Thyroid gland (tissue), 4 donors: Measurements from ENCODE around the gene ST6GALNAC6. TPM values are rescaled to one million over a fixed set of nuclear protein-coding genes. Genes with fewer than 3 reads are reported as not detected.
"Not testable (repeated sequence)": the region's sequence is repeated elsewhere in the genome, so short reads cannot be mapped to it uniquely, and the experiment has no call there.

Experiments
- DNase-seq, 2 donors: peaks; one replicate each; pipeline ENCODE4 v3.0.0-alpha.2; 2019
- H3K27ac ChIP-seq, 3 donors: fragments of 200-600 bp; sonication (generic); 1 replicate in 2 of 3; 2 replicates in 1 of 3; pipeline ENCODE4 v1.5.1; 2016 to 2019; ENCODE audit warnings: mild to moderate bottlenecking in 1 of 3, moderate library complexity in 1 of 3
- H3K27me3 ChIP-seq: fragments of 200-600 bp; sonication (generic); one replicate; pipeline ENCODE4 v1.5.1; 2019
- H3K36me3 ChIP-seq, 2 donors: fragments of 200-600 bp; sonication (generic); one replicate each; pipeline ENCODE4 v1.5.1; 2016 to 2019
- H3K4me1 ChIP-seq, 2 donors: fragments of 200-600 bp; sonication (generic); one replicate each; pipeline ENCODE4 v1.5.1; 2017 to 2019
- H3K4me3 ChIP-seq, 3 donors: fragments of 200-600 bp; sonication (generic); replicated peaks in 1 of 3; 1 replicate in 2 of 3; 2 replicates in 1 of 3; pipeline ENCODE4 v1.5.1; 2016; ENCODE audit warnings: mild to moderate bottlenecking in 1 of 3
- H3K9me3 ChIP-seq: fragments of 200-600 bp; sonication (generic); one replicate; pipeline ENCODE4 v1.5.1; 2017
- POLR2A ChIP-seq, 2 donors: fragments of 450-650 bp; IDR thresholded peaks; one replicate each; pipeline ENCODE4 v1.6.1; 2017; ENCODE audit warnings: antibody characterized with exemption in 2 of 2, mild to moderate bottlenecking in 2 of 2, moderate library complexity in 1 of 2
- WGBS, 2 donors: methylation state at CpG; one replicate each; pipeline ENCODE4 v1.1.5; 2017; 5-methylcytosine and 5-hydroxymethylcytosine counted together
- intact Hi-C: fragments of 100-400 bp; cut with DNase I; formaldehyde crosslinking; loops from one replicate; pipeline ENCODE4 v1.15.1; 2023
- total RNA-seq, 4 donors: library from RNA; depleted of rRNA; stranded (reverse); fragments of >200 nt; gene quantifications; one replicate each; pipeline ENCODE4 v1.2.3, GENCODE V29; 2016
- TF ChIP-seq, protein P1 (sequence below), 6 experiments: fragments of 200-600 bp in 3 of 6; fragments of 450-650 bp in 3 of 6; sonication (generic) in 3 of 6; IDR thresholded peaks; one replicate each; pipeline ENCODE4 v1.5.1; 2016 to 2019; ENCODE audit warnings: antibody characterized with exemption in 6 of 6, mild to moderate bottlenecking in 2 of 6, inconsistent platforms in 1 of 6, moderate library complexity in 1 of 6

The ST6GALNAC6 gene
- total RNA-seq, 4 donors from 2014 or later = 39.2 to 124 (median 50.8) TPM

DNA sequence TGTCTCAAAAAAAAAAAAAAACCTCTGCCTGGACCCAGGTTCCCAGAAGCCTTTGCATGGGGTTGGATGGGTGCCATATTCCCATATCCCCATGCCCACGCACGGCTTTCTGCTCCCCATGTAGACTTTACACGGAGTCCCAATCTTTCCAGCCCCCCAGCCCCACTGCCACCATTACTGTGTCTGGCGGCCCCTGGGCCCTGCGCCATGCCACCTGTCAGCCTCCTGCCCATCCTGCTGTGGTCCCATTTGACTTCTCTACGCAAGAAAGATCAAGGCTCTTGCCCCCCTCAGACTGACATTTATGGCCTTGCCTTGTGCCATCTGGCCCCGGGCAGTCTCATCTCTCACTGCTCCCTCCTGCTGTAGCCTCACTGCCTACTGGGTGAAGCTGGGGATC is 15.4 kb downstream of the ST6GALNAC6 start:
- TF ChIP-seq, protein P1, sequence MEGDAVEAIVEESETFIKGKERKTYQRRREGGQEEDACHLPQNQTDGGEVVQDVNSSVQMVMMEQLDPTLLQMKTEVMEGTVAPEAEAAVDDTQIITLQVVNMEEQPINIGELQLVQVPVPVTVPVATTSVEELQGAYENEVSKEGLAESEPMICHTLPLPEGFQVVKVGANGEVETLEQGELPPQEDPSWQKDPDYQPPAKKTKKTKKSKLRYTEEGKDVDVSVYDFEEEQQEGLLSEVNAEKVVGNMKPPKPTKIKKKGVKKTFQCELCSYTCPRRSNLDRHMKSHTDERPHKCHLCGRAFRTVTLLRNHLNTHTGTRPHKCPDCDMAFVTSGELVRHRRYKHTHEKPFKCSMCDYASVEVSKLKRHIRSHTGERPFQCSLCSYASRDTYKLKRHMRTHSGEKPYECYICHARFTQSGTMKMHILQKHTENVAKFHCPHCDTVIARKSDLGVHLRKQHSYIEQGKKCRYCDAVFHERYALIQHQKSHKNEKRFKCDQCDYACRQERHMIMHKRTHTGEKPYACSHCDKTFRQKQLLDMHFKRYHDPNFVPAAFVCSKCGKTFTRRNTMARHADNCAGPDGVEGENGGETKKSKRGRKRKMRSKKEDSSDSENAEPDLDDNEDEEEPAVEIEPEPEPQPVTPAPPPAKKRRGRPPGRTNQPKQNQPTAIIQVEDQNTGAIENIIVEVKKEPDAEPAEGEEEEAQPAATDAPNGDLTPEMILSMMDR (IDR thresholded peaks at IDR 0.05) = no peak
- no peak for TF ChIP-seq POLR2A (IDR thresholded peaks at IDR 0.05)
- no peak for DNase-seq
- Histone ChIP-seq H3K27ac (peak overlapping the region in 1 of 3 donors; percentile 36), H3K4me3 (no peak overlapping the region), H3K9me3 (no peaks in the 10 kb centered on the region), H3K4me1 (peaks cover 0 to 22% of the 10 kb centered on the region in 2 donors), H3K27me3 (no peaks in the 10 kb centered on the region), H3K36me3 (peaks cover 6 to 13% of the 10 kb centered on the region in 2 donors)
- WGBS, 2 donors = 90 to 91% methylated on average over 7 of the region's 7 CpGs
- intact Hi-C loops = no loop called here

DNA sequence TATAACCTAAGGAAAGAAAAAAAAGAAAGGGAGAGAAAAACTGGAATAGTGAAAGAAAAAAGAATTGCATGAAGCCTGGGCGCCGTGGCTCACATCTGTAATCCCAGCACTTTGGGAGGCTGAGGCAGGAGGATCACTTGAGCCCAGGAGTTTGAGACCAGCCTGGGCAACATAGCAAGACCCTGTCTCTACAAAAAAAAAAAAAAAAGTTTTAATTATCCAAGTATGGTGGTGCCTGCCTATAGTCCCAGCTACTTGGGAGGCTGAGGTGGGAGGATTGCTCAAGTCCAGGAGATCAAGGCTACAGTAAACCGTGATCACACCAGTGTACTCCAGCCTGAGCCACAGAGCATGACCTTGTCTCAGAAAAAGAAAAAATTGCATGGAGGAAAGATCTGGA is 17.7 kb downstream of the ST6GALNAC6 start:
- intact Hi-C loops, H3K4me3 ChIP-seq, DNase-seq, H3K36me3 ChIP-seq, H3K27me3 ChIP-seq, H3K27ac ChIP-seq, H3K9me3 ChIP-seq: not testable (repeated sequence)
- peaks cover 10 to 24% of the 10 kb centered on the region in 2 donors for H3K4me1 ChIP-seq
- WGBS, 2 donors = 85% methylated on average over 3 of the region's 3 CpGs

DNA sequence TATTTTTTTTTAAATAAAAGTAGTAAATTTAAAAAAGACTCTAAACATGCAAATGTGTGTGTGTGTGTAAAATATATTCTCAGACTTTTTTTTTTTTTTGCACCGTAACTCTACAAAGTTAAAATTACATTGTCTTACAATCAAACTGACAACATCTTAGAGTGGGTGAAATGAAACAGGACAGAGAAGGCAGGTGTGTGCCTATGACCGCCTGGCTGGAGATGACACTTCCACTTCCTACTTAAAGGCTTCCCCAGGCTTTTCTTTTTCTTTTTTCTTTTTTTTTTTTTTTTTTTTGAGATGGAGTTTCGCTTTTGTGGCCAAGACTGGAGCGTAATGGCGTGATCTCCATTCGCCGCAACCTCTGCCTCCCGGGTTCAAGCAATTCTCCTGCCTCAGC is 19.3 kb downstream of the ST6GALNAC6 start:
- intact Hi-C loops = no loop called here

DNA sequence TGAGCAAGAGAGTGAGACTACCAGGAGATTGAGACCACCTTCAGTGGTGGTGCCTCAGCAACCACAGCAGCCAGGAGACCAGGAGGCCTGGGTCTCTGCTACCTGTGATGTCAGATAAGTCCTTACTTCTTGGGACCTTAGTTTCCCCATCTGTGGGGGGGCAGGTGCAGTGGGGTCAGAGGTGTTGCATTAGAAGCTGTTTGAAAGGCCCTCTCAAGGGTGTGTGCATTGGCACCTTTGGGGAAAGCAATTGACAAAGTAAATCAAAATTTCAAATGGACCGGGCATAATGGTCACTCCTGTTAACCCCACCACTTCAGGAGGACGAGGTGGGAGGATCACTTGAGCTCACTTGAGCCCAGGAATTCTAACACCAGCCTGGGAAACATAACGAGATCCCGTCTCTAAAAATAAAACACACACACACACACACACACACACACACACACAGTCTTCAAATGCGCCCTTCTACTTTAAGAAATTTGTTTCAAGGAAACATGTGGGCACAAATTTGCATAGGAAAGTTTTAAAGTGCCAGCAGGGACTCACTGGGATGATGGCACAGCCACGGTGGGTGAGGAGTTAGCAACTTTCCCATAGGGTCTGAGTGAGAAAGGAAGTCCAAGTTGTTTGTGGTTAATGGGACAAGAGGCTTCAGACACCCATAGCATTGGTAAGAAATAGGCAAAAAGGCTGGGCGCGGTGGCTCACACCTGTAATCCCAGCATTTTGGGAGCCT is 20.6 kb downstream of the ST6GALNAC6 start:
- WGBS, 2 donors = 52% methylated on average over 8 of the region's 8 CpGs
- TF ChIP-seq, protein P1 (IDR thresholded peaks at IDR 0.05) = no peak
- no peak for TF ChIP-seq POLR2A (IDR thresholded peaks at IDR 0.05)
- Histone ChIP-seq H3K27me3 (no peaks in the 10 kb centered on the region), H3K4me1 (peaks cover 39% of the 10 kb centered on the region in 2 donors), H3K4me3 (no peak overlapping the region), H3K27ac (no peak overlapping the region), H3K9me3 (no peaks in the 10 kb centered on the region), H3K36me3 (no peaks in the 10 kb centered on the region)
- no peak for DNase-seq
- intact Hi-C loops = no loop called here

More for the DNA sequence above, 19.3 kb downstream of the ST6GALNAC6 start:
- Histone ChIP-seq H3K36me3 (no peaks in the 10 kb centered on the region), H3K4me1 (peaks cover 25 to 38% of the 10 kb centered on the region in 2 donors), H3K4me3 (no peak overlapping the region), H3K27me3 (no peaks in the 10 kb centered on the region), H3K9me3 (no peaks in the 10 kb centered on the region), H3K27ac (no peak overlapping the region)
- DNase-seq = no peak
- no peak for TF ChIP-seq POLR2A (IDR thresholded peaks at IDR 0.05)
- TF ChIP-seq, protein P1 (IDR thresholded peaks at IDR 0.05) = no peak
- WGBS, 2 donors = 72 to 83% methylated on average over 8 of the region's 8 CpGs

DNA sequence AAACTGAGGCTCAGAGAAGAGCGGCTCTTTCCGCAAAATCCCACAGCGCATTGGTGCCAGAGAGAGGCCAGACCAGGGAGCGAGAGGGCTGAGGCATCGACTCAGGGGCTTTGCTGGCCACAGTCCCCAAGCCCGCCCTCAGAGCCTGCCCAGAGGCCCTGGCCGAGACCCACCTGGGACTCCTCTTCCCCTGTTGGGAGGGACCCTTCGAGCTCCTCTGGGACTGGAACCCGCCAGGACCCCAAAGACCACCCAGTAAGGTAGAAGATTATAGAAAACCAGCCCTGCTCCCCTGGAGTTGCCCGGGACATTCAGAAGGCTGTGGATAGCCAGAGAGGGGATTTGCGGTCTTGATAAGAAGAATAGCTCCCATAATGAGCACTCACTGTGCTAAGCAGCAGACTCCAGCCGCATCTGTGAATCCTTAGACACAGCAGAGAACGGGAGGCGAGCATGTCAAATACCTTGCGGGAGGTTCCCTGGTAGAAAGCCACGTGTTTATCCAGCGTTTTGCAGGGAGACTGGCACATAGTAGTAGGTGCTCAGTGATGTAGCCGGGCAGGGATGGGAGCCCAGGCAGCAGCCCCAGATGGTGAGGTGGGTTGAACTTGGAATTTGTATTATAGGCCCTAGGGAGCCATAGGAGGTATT is 21.3 kb downstream of the ST6GALNAC6 start:
- Histone ChIP-seq H3K27me3 (no peaks in the 10 kb centered on the region), H3K4me3 (peak overlapping the region in 2 of 3 donors; percentile 18 to 54), H3K36me3 (no peaks in the 10 kb centered on the region), H3K27ac (peak overlapping the region in 2 of 3 donors; percentile 44 to 74), H3K4me1 (peaks cover 43 to 44% of the 10 kb centered on the region in 2 donors), H3K9me3 (no peaks in the 10 kb centered on the region)
- no peak for DNase-seq
- 54 to 71% methylated on average over 9 to 18 of the region's 18 CpGs for WGBS, 2 donors
- TF ChIP-seq, protein P1 (IDR thresholded peaks at IDR 0.05) = no peak
- no peak for TF ChIP-seq POLR2A (IDR thresholded peaks at IDR 0.05)
- intact Hi-C loops = no loop called here
